ENCODE results near the gene PRELID3B.

PRELID3B gene

GRCh38 chr20:58994390-58995159, 48.0 kb downstream of the PRELID3B start:
- DNase-seq (ENCODE audit: low read depth in 2 of 2) = no peak

- DNase-seq (ENCODE audit: low read depth in 2 of 2) = no peak
These were observed 49.0 kb downstream of the PRELID3B start for GRCh38 chr20:58993332-58994248.

- DNase-seq (ENCODE audit: low read depth in 2 of 2) = no peak
These were observed 49.7 kb downstream of the PRELID3B start for GRCh38 chr20:58992911-58993310.

GRCh38 chr20:58991715-58992114, 50.9 kb downstream of the PRELID3B start:
- no peak for DNase-seq (ENCODE audit: low read depth in 2 of 2)

GRCh38 chr20:58990651-58991445, 51.7 kb downstream of the PRELID3B start:
- DNase-seq (ENCODE audit: low read depth in 2 of 2) = no peak

- no peak for DNase-seq (ENCODE audit: low read depth in 2 of 2)
These were observed 53.4 kb downstream of the PRELID3B start for GRCh38 chr20:58989196-58989595.

GRCh38 chr20:58988565-58988882, 54.1 kb downstream of the PRELID3B start:
- DNase-seq (ENCODE audit: low read depth in 2 of 2) = no peak

GRCh38 chr20:58987790-58988564, 54.6 kb downstream of the PRELID3B start:
- DNase-seq (ENCODE audit: low read depth in 2 of 2) = no peak

- no peak for DNase-seq (ENCODE audit: low read depth in 2 of 2)
These were observed 55.5 kb downstream of the PRELID3B start for GRCh38 chr20:58986968-58987517.

GRCh38 chr20:58986286-58986967, 56.2 kb downstream of the PRELID3B start:
- no peak for DNase-seq (ENCODE audit: low read depth in 2 of 2)

- no peak for DNase-seq (ENCODE audit: low read depth in 2 of 2)
These were observed 56.9 kb downstream of the PRELID3B start for GRCh38 chr20:58985656-58986055.

GRCh38 chr20:58984691-58985090, 57.9 kb downstream of the PRELID3B start:
- DNase-seq (ENCODE audit: low read depth in 2 of 2) = no peak

All from activated CD8-positive, alpha-beta memory T cell treated with anti-CD3 and anti-CD28 coated beads for 4 hours (primary cell).